Measurements from ENCODE around the gene SNX9.
"Not testable (repeated sequence)": the region's sequence is repeated elsewhere in the genome, so short reads cannot be mapped to it uniquely, and the experiment has no call there.

SNX9 gene

GRCh38 chr6:157891544-157892362 is 68.7 kb downstream of the SNX9 start:
- no peak for DNase-seq

GRCh38 chr6:157892363-157892877 is 69.4 kb downstream of the SNX9 start:
- DNase-seq = no peak

- DNase-seq = no peak
Measured at GRCh38 chr6:157893238-157893637, 70.2 kb downstream of the SNX9 start.

GRCh38 chr6:157895585-157895984 is 72.5 kb downstream of the SNX9 start:
- no peak for DNase-seq

GRCh38 chr6:157896932-157897331 is 73.9 kb downstream of the SNX9 start:
- DNase-seq = no peak

- no peak for DNase-seq
Measured at GRCh38 chr6:157898169-157898568, 75.1 kb downstream of the SNX9 start.

- DNase-seq = no peak
Measured at GRCh38 chr6:157898640-157899039, 75.6 kb downstream of the SNX9 start.

- DNase-seq = not testable (repeated sequence)
Measured at GRCh38 chr6:157900262-157900661, 77.2 kb downstream of the SNX9 start.

- DNase-seq = not testable (repeated sequence)
Measured at GRCh38 chr6:157900751-157901150, 77.7 kb downstream of the SNX9 start.

- no peak for DNase-seq
Measured at GRCh38 chr6:157904999-157905398, 82.0 kb downstream of the SNX9 start.

- DNase-seq = no peak
Measured at GRCh38 chr6:157905590-157906342, 82.7 kb downstream of the SNX9 start.

GRCh38 chr6:157906537-157907061 is 83.6 kb downstream of the SNX9 start:
- DNase-seq = no peak

GRCh38 chr6:157907651-157908050 is 84.6 kb downstream of the SNX9 start:
- DNase-seq = no peak

- DNase-seq = no peak
Measured at GRCh38 chr6:157908369-157909281, 85.6 kb downstream of the SNX9 start.

GRCh38 chr6:157909282-157909664 is 86.2 kb downstream of the SNX9 start:
- DNase-seq = no peak

GRCh38 chr6:157911278-157911677 is 88.2 kb downstream of the SNX9 start:
- DNase-seq = no peak

- DNase-seq = no peak
Measured at GRCh38 chr6:157911786-157912185, 88.7 kb downstream of the SNX9 start.

- no peak for DNase-seq
Measured at GRCh38 chr6:157912326-157912725, 89.3 kb downstream of the SNX9 start.

- no peak for DNase-seq
Measured at GRCh38 chr6:157921685-157922367, 98.8 kb downstream of the SNX9 start.

- DNase-seq = no peak
Measured at GRCh38 chr6:157925771-157926170, 102.7 kb downstream of the SNX9 start.

- DNase-seq = no peak
Measured at GRCh38 chr6:157927011-157927410, 104.0 kb downstream of the SNX9 start.

GRCh38 chr6:157928428-157928827 is 105.4 kb downstream of the SNX9 start:
- DNase-seq = no peak

All from 8988T (cell line).